Keratinocyte (primary cell): ENCODE data around the gene ZSCAN5A. TPM values are rescaled to one million over a fixed set of nuclear protein-coding genes. Genes with fewer than 3 reads are reported as not detected.

Experiments
- DNase-seq: peaks from one replicate; pipeline ENCODE4 v3.0.0-alpha.2; 2011; ENCODE audit warnings: low read depth, missing footprints, low spot score
- FAIRE-seq: peaks from 2 replicates; lab custom pipeline; 2011; peaks lifted over from hg19 to GRCh38; lab: Jason Lieb, UNC
- H2AFZ ChIP-seq: 2 replicates; pipeline ENCODE4 v1.6.0; 2012; ENCODE audit warnings: low read length, control low read depth, inconsistent platforms; ENCODE audit not compliant: control insufficient read depth
- H3K27ac ChIP-seq: 2 replicates; pipeline ENCODE4 v1.5.1; 2011; ENCODE audit warnings: low read length; ENCODE audit not compliant: control insufficient read depth, insufficient read depth
- H3K27me3 ChIP-seq: 3 replicates; pipeline ENCODE4 v1.6.0; 2011; ENCODE audit warnings: low read length; ENCODE audit not compliant: control insufficient read depth, insufficient read depth; ENCODE audit errors: extremely low read depth
- H3K36me3 ChIP-seq, 2 experiments: 2 replicates in 1 of 2; 3 replicates in 1 of 2; pipeline ENCODE4 v1.5.1; 2011; ENCODE audit warnings: low read length in 2 of 2, mild to moderate bottlenecking in 1 of 2; ENCODE audit not compliant: control insufficient read depth in 2 of 2, insufficient read depth in 2 of 2; ENCODE audit errors: extremely low read depth in 1 of 2
- H3K4me1 ChIP-seq: 3 replicates; pipeline ENCODE4 v1.5.1; 2011; ENCODE audit warnings: low read length; ENCODE audit not compliant: control insufficient read depth, insufficient read depth; ENCODE audit errors: extremely low read depth
- H3K4me2 ChIP-seq: 3 replicates; pipeline ENCODE4 v1.6.0; 2011; ENCODE audit warnings: low read depth, low read length; ENCODE audit not compliant: control insufficient read depth, insufficient read depth; ENCODE audit errors: extremely low read depth
- H3K4me3 ChIP-seq, 3 experiments: fragments of 200-600 bp in 1 of 3; sonication (generic) in 1 of 3; 2 replicates in 2 of 3; 3 replicates in 1 of 3; pipeline ENCODE4 v1.5.1; 2011 to 2016; ENCODE audit warnings: low read length in 3 of 3, mild to moderate bottlenecking in 3 of 3, control low read depth in 2 of 3, inconsistent platforms in 1 of 3, low read depth in 1 of 3, mixed read lengths in 1 of 3, mixed run types in 1 of 3, moderate library complexity in 1 of 3; ENCODE audit not compliant: control insufficient read depth in 2 of 3, insufficient read depth in 2 of 3; ENCODE audit errors: extremely low read depth in 1 of 3
- H3K79me2 ChIP-seq: 2 replicates; pipeline ENCODE4 v1.6.0; 2012; ENCODE audit warnings: low read length; ENCODE audit not compliant: control insufficient read depth, insufficient read depth
- H3K9ac ChIP-seq: 3 replicates; pipeline ENCODE4 v1.6.0; 2011; ENCODE audit warnings: low read length; ENCODE audit not compliant: control insufficient read depth, insufficient read depth; ENCODE audit errors: extremely low read depth
- H3K9me1 ChIP-seq: 3 replicates; pipeline ENCODE4 v1.6.0; 2011; ENCODE audit warnings: low read length; ENCODE audit not compliant: control insufficient read depth, insufficient read depth; ENCODE audit errors: extremely low read depth
- H3K9me3 ChIP-seq: 2 replicates; pipeline ENCODE4 v1.5.1; 2012; ENCODE audit warnings: low read depth, low read length; ENCODE audit not compliant: control insufficient read depth
- H4K20me1 ChIP-seq: 3 replicates; pipeline ENCODE4 v1.6.0; 2011; ENCODE audit warnings: low read length; ENCODE audit not compliant: control insufficient read depth, insufficient read depth; ENCODE audit errors: extremely low read depth
- CTCF ChIP-seq, 3 experiments: IDR thresholded peaks in 1 of 3; conservative IDR thresholded peaks in 1 of 3; optimal IDR thresholded peaks in 1 of 3; 2 replicates in 2 of 3; 3 replicates in 1 of 3; pipeline versions ENCODE3 to v1.5.1; 2011; ENCODE audit warnings: low read length in 3 of 3, mild to moderate bottlenecking in 3 of 3, moderate library complexity in 2 of 3, control low read depth in 1 of 3, inconsistent platforms in 1 of 3; ENCODE audit not compliant: insufficient read depth in 2 of 3; ENCODE audit errors: extremely low read depth in 1 of 3
- EZH2 ChIP-seq: IDR thresholded peaks from one replicate; pipeline ENCODE4 v1.6.1; 2012; ENCODE audit warnings: inconsistent platforms, mild to moderate bottlenecking, low read length, moderate library complexity
- dilution Hi-C: fragments of 300-500 bp; cut with MboI; formaldehyde crosslinking; loops from one replicate; pipeline ENCODE4 v1.7.0; 2020; ENCODE audit warnings: low sequenced_read_pairs; ENCODE audit not compliant: extremely low pct_ligation_motif_present
- polyA plus RNA-seq, 5 experiments: library from polyadenylated mRNA; depleted of rRNA in 3 of 5; stranded (reverse) in 3 of 5; stranded (forward) in 1 of 5; unstranded in 1 of 5; fragments of >200 nt; gene quantifications; 1 replicate in 1 of 5; 2 replicates in 3 of 5; 3 replicates in 1 of 5; pipeline versions ENCODE4 v1.2.1 to v1.2.3, GENCODE V29; 2011 to 2012; ENCODE audit warnings: missing spikeins in 2 of 5, low read depth in 1 of 5, low replicate concordance in 1 of 5

ZSCAN5A gene
- polyA plus RNA-seq, 1 donor (not counting 4 experiments of a cell fraction or from before 2014, with no cell fraction given), result 6.1 TPM

- H3K79me2 ChIP-seq, result peaks cover 8% of the 10 kb centered on the region
- no peaks in the 10 kb centered on the region for H3K27me3 ChIP-seq
- H3K36me3 ChIP-seq, result peaks cover 3 to 7% of the 10 kb centered on the region in 2 experiments
- no peak overlapping the region for H3K27ac ChIP-seq
- H3K4me1 ChIP-seq, result peaks cover 18% of the 10 kb centered on the region
- H3K4me3 ChIP-seq, result no peak overlapping the region
- H3K9me3 ChIP-seq, result no peaks in the 10 kb centered on the region
- peak overlapping the region; percentile 81 for H3K4me2 ChIP-seq
- H3K9me1 ChIP-seq, result no peaks in the 10 kb centered on the region
- no peak overlapping the region for H2AFZ ChIP-seq
- DNase-seq, result no peak
- H4K20me1 ChIP-seq, result no peaks in the 10 kb centered on the region
- no peak for TF ChIP-seq CTCF (optimal IDR thresholded peaks at IDR 0.05 in 1 of 3, IDR thresholded peaks at IDR 0.05 in 1 of 3, conservative IDR thresholded peaks at IDR 0.05 in 1 of 3; ENCODE audit: extremely low read depth in 1 of 3, insufficient read depth in 2 of 3, low read length in 3 of 3)
- no peak for TF ChIP-seq EZH2
- no peak for FAIRE-seq
- dilution Hi-C loops, result no loop called here
- no peak overlapping the region for H3K9ac ChIP-seq
Observed at GRCh38 chr19:56312787-56313657, 1.6 kb downstream of the ZSCAN5A start.

GRCh38 chr19:56312342-56312741, 2.3 kb downstream of the ZSCAN5A start:
- Histone ChIP-seq H3K27ac (no peak overlapping the region), H3K9me3 (no peaks in the 10 kb centered on the region)
- no peak for FAIRE-seq

More at GRCh38 chr19:56312342-56312741, 2.3 kb downstream of the ZSCAN5A start:
- H3K9ac ChIP-seq, result no peak overlapping the region
- DNase-seq, result no peak
- H3K79me2 ChIP-seq, result peaks cover 8% of the 10 kb centered on the region
- peaks cover 14% of the 10 kb centered on the region for H3K4me1 ChIP-seq
- H3K4me2 ChIP-seq, result no peak overlapping the region
- dilution Hi-C loops, result no loop called here
- no peak for TF ChIP-seq EZH2
- TF ChIP-seq CTCF (optimal IDR thresholded peaks at IDR 0.05 in 1 of 3, IDR thresholded peaks at IDR 0.05 in 1 of 3, conservative IDR thresholded peaks at IDR 0.05 in 1 of 3; ENCODE audit: extremely low read depth in 1 of 3, insufficient read depth in 2 of 3, low read length in 3 of 3), result no peak
- H3K36me3 ChIP-seq, result peaks cover 3 to 7% of the 10 kb centered on the region in 2 experiments
- H3K9me1 ChIP-seq, result no peaks in the 10 kb centered on the region
- no peaks in the 10 kb centered on the region for H4K20me1 ChIP-seq
- H3K27me3 ChIP-seq, result no peaks in the 10 kb centered on the region
- H3K4me3 ChIP-seq, result no peak overlapping the region
- no peak overlapping the region for H2AFZ ChIP-seq
